SKM-1 (cell line): ENCODE results near the gene WDR6.
A peak's percentile ranks its signal among the peaks of the same experiment; 100 is the strongest.
"Not testable (repeated sequence)": the region's sequence is repeated elsewhere in the genome, so short reads cannot be mapped to it uniquely, and the experiment has no call there.

Experiments used
- DNase-seq: peaks from one replicate; lab custom pipeline; 2025; ENCODE audit not compliant: unreplicated experiment; lab: John Stamatoyannopoulos, UW

Gene WDR6

DNA sequence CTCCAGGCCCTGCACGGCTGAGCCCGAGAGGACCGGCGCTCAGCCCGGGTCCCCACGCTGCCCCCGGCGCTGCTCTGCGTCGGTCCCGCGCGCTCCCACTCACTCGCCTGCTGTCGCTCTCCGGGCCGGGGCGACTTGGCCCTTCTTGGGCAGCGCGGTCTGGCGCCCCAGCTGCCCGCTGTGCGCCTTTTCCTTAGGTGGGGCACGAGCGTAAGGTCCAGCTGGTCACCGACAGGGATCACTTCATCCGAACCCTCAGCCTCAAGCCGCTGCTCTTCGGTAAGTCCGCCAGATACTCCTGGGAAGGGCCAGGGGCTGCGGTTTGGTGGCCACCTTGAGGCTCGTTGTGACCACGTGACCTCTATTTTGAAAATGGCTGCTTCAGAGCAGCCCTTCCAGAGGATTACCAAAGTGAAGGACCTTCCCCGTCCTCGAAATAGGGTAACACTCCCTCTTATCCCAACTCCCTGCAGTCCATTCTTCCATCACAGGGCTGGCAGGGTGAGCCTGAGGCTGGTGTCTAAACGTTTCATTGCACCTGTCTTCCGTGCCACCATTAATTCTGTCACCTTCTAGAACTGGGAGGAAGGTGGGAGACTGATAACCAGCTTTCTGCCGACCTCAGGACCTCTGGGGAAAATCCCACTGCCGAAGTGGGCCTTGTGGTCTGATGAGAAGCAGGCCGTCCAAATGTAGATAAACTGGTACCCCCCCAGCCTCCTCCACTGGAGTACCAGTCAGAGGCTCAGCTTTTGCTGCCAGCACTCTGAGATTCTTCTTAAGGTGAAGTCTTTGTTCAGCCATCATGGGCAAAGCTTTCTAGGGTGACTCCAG, 16.3 kb upstream of the WDR6 start:
- DNase-seq = no peak

- DNase-seq = no peak
These were observed 15.2 kb upstream of the WDR6 start for GRCh38 chr3:48991851-48992545.

GRCh38 chr3:48993834-48994233, 13.4 kb upstream of the WDR6 start:
- DNase-seq = no peak

- DNase-seq = no peak
These were observed 10.6 kb upstream of the WDR6 start for GRCh38 chr3:48996640-48997039.

GRCh38 chr3:48997102-48997635, 10.0 kb upstream of the WDR6 start:
- no peak for DNase-seq

- DNase-seq = no peak
These were observed 9.2 kb upstream of the WDR6 start for GRCh38 chr3:48997714-48998637.

GRCh38 chr3:48999085-48999858, 7.9 kb upstream of the WDR6 start:
- no peak for DNase-seq

DNA sequence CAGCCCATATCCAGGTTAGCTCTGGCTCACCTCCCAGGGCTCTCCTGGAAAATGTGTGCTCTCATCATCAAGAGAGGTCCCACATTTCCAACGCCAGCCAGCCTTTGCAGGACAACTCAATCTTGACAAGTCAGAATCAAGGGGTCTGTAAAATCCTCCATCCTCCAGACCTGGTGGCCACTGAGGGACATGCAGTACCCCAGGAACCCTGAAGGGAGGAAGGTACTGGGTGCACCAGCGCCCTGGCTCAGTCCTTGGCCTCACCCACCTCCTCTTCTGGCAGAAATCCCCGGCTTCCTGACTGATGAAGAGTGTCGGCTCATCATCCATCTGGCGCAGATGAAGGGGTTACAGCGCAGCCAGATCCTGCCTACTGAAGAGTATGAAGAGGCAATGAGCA, 6.0 kb upstream of the WDR6 start:
- no peak for DNase-seq

- no peak for DNase-seq
These were observed 2.6 kb upstream of the WDR6 start for GRCh38 chr3:49004352-49005302.

DNA sequence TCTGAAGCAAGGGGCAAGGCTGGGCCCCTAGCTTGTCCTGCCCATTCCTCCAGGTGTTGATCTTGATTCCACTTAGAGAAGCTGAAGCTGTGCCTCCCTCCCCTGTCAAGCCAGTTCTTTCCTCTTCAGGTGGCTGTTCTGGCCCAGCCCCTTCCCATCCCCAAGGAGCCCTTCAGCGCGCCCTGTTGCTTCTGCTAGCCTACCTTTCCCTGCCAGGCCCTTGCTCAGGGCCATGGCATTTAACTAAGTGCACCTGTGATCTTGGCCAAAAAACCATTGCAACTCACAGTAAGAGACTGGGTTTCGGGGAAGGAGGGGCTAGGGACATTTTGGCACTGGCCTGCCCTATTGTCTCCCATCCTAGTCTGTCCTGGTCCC, 1.9 kb upstream of the WDR6 start:
- no peak for DNase-seq

GRCh38 chr3:49005998-49006397, 1.2 kb upstream of the WDR6 start:
- DNase-seq = no peak

DNA sequence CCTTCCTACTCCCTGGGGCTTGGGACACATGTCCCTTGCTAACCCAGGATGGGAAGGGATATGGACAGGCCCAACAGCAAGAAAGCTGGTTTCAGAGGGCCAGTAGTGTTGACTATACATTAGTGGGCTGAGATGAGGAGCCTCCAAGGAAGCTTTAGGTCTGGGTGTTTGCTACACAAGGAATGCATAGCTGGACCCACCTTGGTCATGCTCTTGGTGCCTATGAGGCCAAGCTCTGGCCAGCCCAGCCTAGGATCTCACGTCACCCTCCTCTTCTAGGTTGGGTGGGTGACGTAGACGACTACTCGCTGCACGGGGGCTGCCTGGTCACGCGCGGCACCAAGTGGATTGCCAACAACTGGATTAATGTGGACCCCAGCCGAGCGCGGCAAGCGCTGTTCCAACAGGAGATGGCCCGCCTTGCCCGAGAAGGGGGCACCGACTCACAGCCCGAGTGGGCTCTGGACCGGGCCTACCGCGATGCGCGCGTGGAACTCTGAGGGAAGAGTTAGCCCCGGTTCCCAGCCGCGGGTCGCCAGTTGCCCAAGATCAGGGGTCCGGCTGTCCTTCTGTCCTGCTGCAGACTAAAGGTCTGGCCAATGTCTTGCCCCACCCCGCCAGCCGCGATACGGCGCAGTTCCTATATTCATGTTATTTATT, 653 bp upstream of the WDR6 start:
- DNase-seq = no peak

DNA sequence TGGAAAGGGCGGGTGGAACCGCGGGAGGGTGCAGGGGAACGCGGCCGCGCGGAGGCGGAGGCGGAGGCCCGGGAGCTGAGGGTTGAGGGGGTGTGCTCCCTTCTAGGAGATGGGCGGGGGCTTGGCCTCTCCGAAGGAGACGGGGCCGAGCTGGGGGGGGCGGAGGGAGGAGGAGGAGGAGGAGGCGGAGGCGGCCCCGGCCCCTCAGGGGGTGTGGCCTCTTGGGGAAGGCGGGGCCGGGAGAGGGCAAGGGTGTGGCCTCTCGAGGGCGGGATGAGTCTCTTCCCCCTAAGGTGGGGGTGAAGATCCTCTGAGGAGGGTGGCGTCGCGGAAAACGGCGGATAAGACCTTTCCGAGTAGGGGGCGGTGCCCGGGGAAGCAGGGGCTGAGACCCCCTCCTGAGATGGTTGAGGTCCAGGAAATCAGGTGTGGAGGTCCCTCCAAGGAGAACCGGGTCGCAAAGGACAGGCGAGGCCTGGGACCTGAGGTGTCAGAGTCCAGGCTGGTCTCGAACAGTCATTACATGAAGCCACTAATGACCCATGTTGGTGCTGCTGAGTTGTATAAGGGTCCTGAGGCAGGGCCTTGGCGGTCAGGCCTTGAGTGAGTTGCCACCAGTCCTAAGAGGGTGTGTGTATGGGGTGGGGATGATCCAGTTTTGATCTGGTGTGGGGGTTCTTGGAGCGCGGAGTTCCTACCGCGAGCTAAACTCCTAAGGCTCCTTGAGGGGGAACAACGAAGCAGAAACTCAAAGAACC, 759 bp downstream of the WDR6 start:
- peak; percentile 63 for DNase-seq

- DNase-seq = not testable (repeated sequence)
These were observed 1.4 kb downstream of the WDR6 start for GRCh38 chr3:49008627-49009026.

DNA sequence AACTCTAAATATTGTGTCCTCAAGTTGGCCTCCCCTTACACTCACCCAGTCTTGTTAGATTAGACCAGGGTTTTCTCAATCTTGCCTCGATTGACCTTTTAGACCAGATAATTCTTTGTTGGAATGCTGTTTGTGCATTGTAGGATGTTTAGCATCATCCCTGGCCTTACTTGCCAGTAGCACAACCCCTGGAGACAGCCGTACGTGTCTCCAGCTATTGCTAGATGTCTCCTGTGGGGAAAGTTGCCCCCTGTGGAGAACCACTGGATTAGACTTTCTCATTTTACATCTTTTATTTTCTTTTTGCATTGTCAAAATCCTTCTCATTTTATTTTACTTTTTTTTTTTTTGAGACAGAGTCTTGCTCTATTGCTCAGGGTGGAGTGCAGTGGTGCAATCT, 2.2 kb downstream of the WDR6 start:
- no peak for DNase-seq

DNA sequence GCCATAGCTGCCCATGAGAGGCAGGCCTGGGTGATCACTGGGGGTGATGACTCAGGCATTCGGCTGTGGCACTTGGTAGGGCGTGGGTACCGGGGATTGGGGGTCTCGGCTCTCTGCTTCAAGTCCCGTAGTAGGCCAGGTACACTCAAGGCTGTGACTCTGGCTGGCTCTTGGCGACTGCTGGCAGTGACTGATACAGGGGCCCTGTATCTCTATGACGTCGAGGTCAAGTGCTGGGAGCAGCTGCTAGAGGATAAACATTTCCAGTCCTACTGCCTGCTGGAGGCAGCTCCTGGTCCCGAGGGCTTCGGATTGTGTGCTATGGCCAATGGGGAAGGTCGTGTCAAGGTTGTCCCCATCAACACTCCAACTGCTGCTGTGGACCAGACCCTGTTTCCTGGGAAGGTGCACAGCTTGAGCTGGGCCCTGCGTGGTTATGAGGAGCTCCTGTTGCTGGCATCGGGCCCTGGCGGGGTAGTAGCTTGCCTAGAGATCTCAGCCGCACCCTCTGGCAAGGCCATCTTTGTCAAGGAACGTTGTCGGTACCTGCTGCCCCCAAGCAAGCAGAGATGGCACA, 5.3 kb downstream of the WDR6 start:
- no peak for DNase-seq

- no peak for DNase-seq
These were observed 6.0 kb downstream of the WDR6 start for GRCh38 chr3:49013113-49013737.
